BJ (cell line): ENCODE data around the gene OPN4. TPM values are rescaled to one million over a fixed set of nuclear protein-coding genes. Genes with fewer than 3 reads are reported as not detected.
A peak's percentile ranks its signal among the peaks of the same experiment; 100 is the strongest.
"Not testable (repeated sequence)": the region's sequence is repeated elsewhere in the genome, so short reads cannot be mapped to it uniquely, and the experiment has no call there.

Experiments
- CTCF ChIA-PET: fragments of 350-600 bp; formaldehyde crosslinking; extraction: SDS; loops from one replicate; lab custom pipeline; 2021; ENCODE audit warnings: antibody characterized with exemption, inconsistent platforms; lab: Yijun Ruan, JAX
- POLR2A ChIA-PET: fragments of 300-600 bp; sonication (Branson Sonifier 250); formaldehyde crosslinking; extraction: SDS; loops from one replicate; lab custom pipeline; 2021; ENCODE audit warnings: antibody characterized with exemption; lab: Charles Lee
- DNase-seq: peaks from one replicate; pipeline ENCODE4 v3.0.0-alpha.2; 2011; ENCODE audit warnings: low read depth
- H3K27me3 ChIP-seq: 2 replicates; pipeline ENCODE4 v1.6.0; 2011; ENCODE audit warnings: low read length; ENCODE audit not compliant: control insufficient read depth, insufficient read depth
- H3K36me3 ChIP-seq: 2 replicates; pipeline ENCODE4 v1.5.1; 2011; ENCODE audit warnings: low read length; ENCODE audit not compliant: control insufficient read depth, insufficient read depth
- H3K4me3 ChIP-seq: 2 replicates; pipeline ENCODE4 v1.5.1; 2011; ENCODE audit warnings: low read depth, mild to moderate bottlenecking, control low read depth, low read length
- CTCF ChIP-seq: IDR thresholded peaks from 2 replicates; pipeline ENCODE4 v1.5.1; 2011; ENCODE audit warnings: low read depth, mild to moderate bottlenecking, control low read depth, inconsistent platforms, low read length, moderate library complexity; ENCODE audit not compliant: insufficient read depth
- polyA plus RNA-seq: library from polyadenylated mRNA; depleted of rRNA; stranded (reverse); fragments of >200 nt; gene quantifications from 2 replicates; pipeline ENCODE4 v1.2.3, GENCODE V29; 2011

Gene OPN4
- polyA plus RNA-seq, 1 experiment, result not detected

GRCh38 chr10:86613905-86614304 is 40.4 kb upstream of the OPN4 start:
- Histone ChIP-seq H3K27me3 (no peaks in the 10 kb centered on the region), H3K4me3 (no peak overlapping the region), H3K36me3 (no peaks in the 10 kb centered on the region)
- no peak for TF ChIP-seq CTCF
- POLR2A ChIA-PET, result no interaction called here
- no peak for DNase-seq
- CTCF ChIA-PET, result no interaction called here

GRCh38 chr10:86614853-86615252 is 39.5 kb upstream of the OPN4 start:
- ChIA-PET CTCF (interaction anchor here (0.6 kb wide), 1 partner anchor 1023 kb away, joined by 4 read pairs; no protein-coding TSS in a partner anchor), POLR2A (no interaction called here)
- no peaks in the 10 kb centered on the region for H3K36me3 ChIP-seq
- H3K4me3 ChIP-seq, result no peak overlapping the region
- TF ChIP-seq CTCF, result no peak
- no peak for DNase-seq
- H3K27me3 ChIP-seq, result no peaks in the 10 kb centered on the region

GRCh38 chr10:86617278-86617677 is 37.1 kb upstream of the OPN4 start:
- CTCF ChIA-PET, H3K36me3 ChIP-seq, H3K27me3 ChIP-seq, POLR2A ChIA-PET, DNase-seq, H3K4me3 ChIP-seq: not testable (repeated sequence)

GRCh38 chr10:86628311-86628710 is 26.0 kb upstream of the OPN4 start:
- H3K4me3 ChIP-seq, result no peak overlapping the region
- CTCF ChIA-PET, result no interaction called here
- POLR2A ChIA-PET, result no interaction called here
- TF ChIP-seq CTCF, result no peak
- H3K27me3 ChIP-seq, result peaks cover 3% of the 10 kb centered on the region
- DNase-seq, result no peak
- no peaks in the 10 kb centered on the region for H3K36me3 ChIP-seq

GRCh38 chr10:86630079-86630478 is 24.3 kb upstream of the OPN4 start:
- DNase-seq, result no peak
- H3K4me3 ChIP-seq, result no peak overlapping the region
- ChIA-PET CTCF (interaction anchor here (0.9 to 1.0 kb wide), 2 partner anchors 230 to 276 kb away, joined by 3 to 4 read pairs; no protein-coding TSS in a partner anchor), POLR2A (no interaction called here)
- peaks cover 3% of the 10 kb centered on the region for H3K27me3 ChIP-seq
- TF ChIP-seq CTCF, result no peak
- no peaks in the 10 kb centered on the region for H3K36me3 ChIP-seq

- peak overlapping the region; percentile 23 for H3K4me3 ChIP-seq
- H3K36me3 ChIP-seq, result no peaks in the 10 kb centered on the region
- ChIA-PET CTCF (interaction anchor here (1.0 to 3.2 kb wide), 4 partner anchors 11 to 21 kb away, joined by 3 to 9 read pairs (median 4); no protein-coding TSS in a partner anchor), POLR2A (no interaction called here)
- peak; percentile 43; the same call in 1 of the 2 replicates for TF ChIP-seq CTCF
- no peak for DNase-seq
- no peaks in the 10 kb centered on the region for H3K27me3 ChIP-seq
Observed at GRCh38 chr10:86632009-86632800, 22.1 kb upstream of the OPN4 start.
